Esophagus muscularis mucosa (tissue), 4 donors: Measurements from ENCODE around the gene JARID2.

Source experiments
- EP300 ChIP-seq: sonication (generic); formaldehyde crosslinking; IDR thresholded peaks from one replicate; pipeline ENCODE4 v1.6.1; 2017; ENCODE audit warnings: antibody characterized with exemption
- POLR2A ChIP-seq: fragments of 450-650 bp; IDR thresholded peaks from one replicate; pipeline ENCODE4 v1.6.1; 2017; ENCODE audit warnings: antibody characterized with exemption, moderate library complexity, mild to moderate bottlenecking, low read depth
- POLR2AphosphoS5 ChIP-seq, 2 donors: sonication (generic); formaldehyde crosslinking; IDR thresholded peaks; one replicate each; pipeline ENCODE4 v1.6.1; 2017; ENCODE audit warnings: antibody characterized with exemption in 2 of 2
- TF ChIP-seq, protein P1 (sequence below), 3 experiments: fragments of 200-600 bp in 2 of 3; fragments of 450-650 bp in 1 of 3; sonication (generic) in 2 of 3; IDR thresholded peaks; one replicate each; pipeline ENCODE4 v1.5.1; 2017 to 2019; ENCODE audit warnings: antibody characterized with exemption in 3 of 3, mild to moderate bottlenecking in 2 of 3, moderate library complexity in 1 of 3

DNA sequence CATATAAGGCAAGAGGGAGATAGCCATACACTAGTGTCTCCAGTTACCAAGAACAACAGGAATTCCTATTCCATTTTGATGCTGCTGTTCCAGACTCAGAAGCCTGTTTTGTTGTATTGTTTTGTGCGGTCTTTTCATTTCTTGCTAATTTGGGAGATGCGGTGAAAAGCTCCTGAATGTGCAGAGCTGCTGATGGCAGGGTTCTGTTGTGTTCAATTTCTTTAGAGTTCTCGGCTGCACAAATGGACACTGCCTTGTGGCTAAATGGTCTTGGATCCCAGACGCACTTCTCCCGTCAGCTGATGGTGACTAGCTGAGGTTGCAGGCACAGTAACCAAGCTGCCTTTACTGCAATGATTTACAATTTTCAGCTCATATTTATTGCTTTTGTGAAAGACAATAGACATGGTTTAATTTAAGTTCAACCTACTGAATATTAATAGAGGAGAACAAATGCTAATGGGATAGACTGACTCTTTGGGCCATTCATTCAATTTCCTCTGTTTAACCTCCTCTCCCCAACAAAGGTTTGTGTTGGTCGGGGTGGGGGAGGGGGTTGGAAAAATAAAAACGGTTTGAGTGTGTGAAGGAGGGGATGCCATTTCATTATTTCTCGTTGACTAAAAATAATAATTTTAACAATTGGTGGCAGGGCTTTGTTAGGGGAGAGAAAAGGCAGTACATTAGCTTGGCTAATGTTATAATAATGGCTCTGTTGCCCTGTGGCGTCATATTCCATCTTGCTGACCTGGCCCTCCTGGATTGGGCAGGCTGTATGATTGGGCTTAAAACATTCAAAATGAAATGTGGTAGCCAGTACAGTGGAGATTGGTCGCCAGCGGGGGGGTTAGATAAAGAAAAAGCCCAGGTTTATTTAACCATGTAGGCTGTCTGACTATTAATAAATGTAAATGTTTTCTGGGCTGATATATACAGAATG, 159.5 kb downstream of the JARID2 start:
- TF ChIP-seq, protein P1, sequence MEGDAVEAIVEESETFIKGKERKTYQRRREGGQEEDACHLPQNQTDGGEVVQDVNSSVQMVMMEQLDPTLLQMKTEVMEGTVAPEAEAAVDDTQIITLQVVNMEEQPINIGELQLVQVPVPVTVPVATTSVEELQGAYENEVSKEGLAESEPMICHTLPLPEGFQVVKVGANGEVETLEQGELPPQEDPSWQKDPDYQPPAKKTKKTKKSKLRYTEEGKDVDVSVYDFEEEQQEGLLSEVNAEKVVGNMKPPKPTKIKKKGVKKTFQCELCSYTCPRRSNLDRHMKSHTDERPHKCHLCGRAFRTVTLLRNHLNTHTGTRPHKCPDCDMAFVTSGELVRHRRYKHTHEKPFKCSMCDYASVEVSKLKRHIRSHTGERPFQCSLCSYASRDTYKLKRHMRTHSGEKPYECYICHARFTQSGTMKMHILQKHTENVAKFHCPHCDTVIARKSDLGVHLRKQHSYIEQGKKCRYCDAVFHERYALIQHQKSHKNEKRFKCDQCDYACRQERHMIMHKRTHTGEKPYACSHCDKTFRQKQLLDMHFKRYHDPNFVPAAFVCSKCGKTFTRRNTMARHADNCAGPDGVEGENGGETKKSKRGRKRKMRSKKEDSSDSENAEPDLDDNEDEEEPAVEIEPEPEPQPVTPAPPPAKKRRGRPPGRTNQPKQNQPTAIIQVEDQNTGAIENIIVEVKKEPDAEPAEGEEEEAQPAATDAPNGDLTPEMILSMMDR (IDR thresholded peaks at IDR 0.05), result no peak
- TF ChIP-seq POLR2AphosphoS5 (IDR thresholded peaks at IDR 0.05) (no peak), EP300 (no peak), POLR2A (no peak)
